Thyroid gland (tissue), 4 donors: ENCODE results near the gene BLNK.

Source experiments
- CTCF ChIP-seq, 6 experiments: fragments of 200-600 bp in 3 of 6; fragments of 450-650 bp in 3 of 6; sonication (generic) in 3 of 6; IDR thresholded peaks; one replicate each; pipeline ENCODE4 v1.5.1; 2016 to 2019; ENCODE audit warnings: antibody characterized with exemption in 6 of 6, mild to moderate bottlenecking in 2 of 6, inconsistent platforms in 1 of 6, moderate library complexity in 1 of 6
- POLR2A ChIP-seq, 2 donors: fragments of 450-650 bp; IDR thresholded peaks; one replicate each; pipeline ENCODE4 v1.6.1; 2017; ENCODE audit warnings: antibody characterized with exemption in 2 of 2, mild to moderate bottlenecking in 2 of 2, moderate library complexity in 1 of 2

GRCh38 chr10:96238646-96239623 lies 32.4 kb downstream of the BLNK start:
- TF ChIP-seq CTCF (IDR thresholded peaks at IDR 0.05) (no peak), POLR2A (IDR thresholded peaks at IDR 0.05) (no peak)
